Parathyroid adenoma (tissue), 2 donors: Measurements from ENCODE around the gene MANBA.

ENCODE experiments used
- H2AFZ ChIP-seq: fragments of 300-600 bp; sonication (generic); one replicate; pipeline ENCODE4 v1.7.0; 2017; ENCODE audit warnings: antibody characterized with exemption, mild to moderate bottlenecking
- H3K27ac ChIP-seq: fragments of 300-600 bp; sonication (generic); one replicate; pipeline ENCODE4 v1.7.0; 2017
- H3K27me3 ChIP-seq: fragments of 300-600 bp; sonication (generic); one replicate; pipeline ENCODE4 v1.7.0; 2017; ENCODE audit warnings: low read length; ENCODE audit not compliant: control insufficient read depth, insufficient read depth
- H3K36me3 ChIP-seq: fragments of 300-600 bp; sonication (generic); one replicate; pipeline ENCODE4 v1.7.0; 2017; ENCODE audit warnings: low read length; ENCODE audit not compliant: control insufficient read depth, insufficient read depth
- H3K4me1 ChIP-seq: fragments of 300-600 bp; sonication (generic); one replicate; pipeline ENCODE4 v1.7.0; 2017; ENCODE audit warnings: control low read depth
- H3K4me2 ChIP-seq: fragments of 300-600 bp; sonication (generic); one replicate; pipeline ENCODE4 v1.7.0; 2017; ENCODE audit warnings: low read length
- H3K4me3 ChIP-seq: fragments of 300-600 bp; sonication (generic); one replicate; pipeline ENCODE4 v1.7.0; 2017; ENCODE audit warnings: low read depth, low read length
- H3K79me2 ChIP-seq: fragments of 300-600 bp; sonication (generic); one replicate; pipeline ENCODE4 v1.7.0; 2017; ENCODE audit warnings: control low read depth
- H3K9ac ChIP-seq: fragments of 300-600 bp; sonication (generic); one replicate; pipeline ENCODE4 v1.7.0; 2017; ENCODE audit warnings: mild to moderate bottlenecking
- H3K9me3 ChIP-seq: fragments of 300-600 bp; sonication (generic); one replicate; pipeline ENCODE4 v1.7.0; 2017; ENCODE audit warnings: low read length; ENCODE audit not compliant: control insufficient read depth
- CTCF ChIP-seq: fragments of 300-600 bp; sonication (generic); IDR thresholded peaks from one replicate; pipeline ENCODE4 v1.7.0; 2017; ENCODE audit warnings: antibody characterized with exemption, mild to moderate bottlenecking
- donor health status: primary hyperparathyroidism.

MANBA gene

DNA sequence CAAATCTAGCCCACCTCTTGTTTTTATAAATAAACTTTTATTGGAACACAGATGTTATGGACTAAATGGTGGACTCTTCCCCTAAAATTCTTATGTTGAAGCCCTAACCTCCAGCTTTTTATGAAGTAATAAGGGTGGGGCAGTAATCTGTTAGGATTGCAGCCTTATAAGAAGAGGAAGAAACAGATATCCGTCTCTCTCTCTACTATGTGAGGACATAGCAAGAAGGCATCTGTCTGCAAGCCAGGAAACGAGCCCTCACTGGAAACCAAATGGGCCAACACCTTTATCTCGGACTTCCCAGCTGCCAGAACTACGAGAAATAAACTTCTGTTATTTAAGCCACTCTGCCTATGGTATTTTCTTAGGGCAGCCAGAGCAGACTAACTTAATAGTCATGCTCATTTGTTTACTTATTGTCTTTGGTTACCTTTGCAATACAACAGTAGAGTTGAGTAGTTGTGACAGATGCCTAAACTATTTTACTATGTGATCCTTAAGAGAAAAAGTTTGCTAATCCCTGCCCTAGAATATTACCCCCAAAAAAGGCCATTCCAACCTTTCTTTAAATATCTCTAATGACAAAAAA is 67.4 kb downstream of the MANBA start:
- no peaks in the 10 kb centered on the region for H3K27me3 ChIP-seq
- H3K9me3 ChIP-seq = no peaks in the 10 kb centered on the region
- no peaks in the 10 kb centered on the region for H3K36me3 ChIP-seq
- no peak overlapping the region for H3K27ac ChIP-seq
- no peak overlapping the region for H3K9ac ChIP-seq
- H3K4me2 ChIP-seq = no peak overlapping the region
- H3K4me1 ChIP-seq = no peaks in the 10 kb centered on the region
- no peak overlapping the region for H3K4me3 ChIP-seq
- no peaks in the 10 kb centered on the region for H3K79me2 ChIP-seq
- no peak overlapping the region for H2AFZ ChIP-seq
- TF ChIP-seq CTCF = no peak

DNA sequence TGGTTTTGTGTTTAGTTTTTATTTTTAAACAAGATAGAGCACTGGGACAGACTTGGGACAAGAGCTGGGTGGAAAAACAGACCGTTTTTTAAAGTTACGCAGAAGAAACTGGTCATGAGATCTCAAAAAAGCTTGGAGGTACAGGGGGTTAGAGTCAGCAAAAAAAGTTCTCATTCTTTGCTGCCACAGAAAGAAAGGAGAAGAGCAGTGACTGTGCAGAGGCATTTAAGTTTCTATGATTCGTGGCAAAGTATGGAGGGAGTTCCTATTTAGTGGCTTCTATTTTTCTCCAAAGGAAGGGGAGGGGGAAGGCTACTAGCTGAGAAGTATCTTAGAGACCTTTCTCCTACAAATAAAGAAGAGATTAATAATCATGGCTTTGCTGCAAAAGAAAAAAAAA is 68.3 kb downstream of the MANBA start:
- no peaks in the 10 kb centered on the region for H3K4me1 ChIP-seq
- TF ChIP-seq CTCF = no peak
- no peak overlapping the region for H3K4me3 ChIP-seq
- no peak overlapping the region for H3K4me2 ChIP-seq
- no peak overlapping the region for H3K9ac ChIP-seq
- H2AFZ ChIP-seq = no peak overlapping the region
- H3K27me3 ChIP-seq = no peaks in the 10 kb centered on the region
- H3K36me3 ChIP-seq = no peaks in the 10 kb centered on the region
- H3K9me3 ChIP-seq = no peaks in the 10 kb centered on the region
- no peaks in the 10 kb centered on the region for H3K79me2 ChIP-seq
- no peak overlapping the region for H3K27ac ChIP-seq

DNA sequence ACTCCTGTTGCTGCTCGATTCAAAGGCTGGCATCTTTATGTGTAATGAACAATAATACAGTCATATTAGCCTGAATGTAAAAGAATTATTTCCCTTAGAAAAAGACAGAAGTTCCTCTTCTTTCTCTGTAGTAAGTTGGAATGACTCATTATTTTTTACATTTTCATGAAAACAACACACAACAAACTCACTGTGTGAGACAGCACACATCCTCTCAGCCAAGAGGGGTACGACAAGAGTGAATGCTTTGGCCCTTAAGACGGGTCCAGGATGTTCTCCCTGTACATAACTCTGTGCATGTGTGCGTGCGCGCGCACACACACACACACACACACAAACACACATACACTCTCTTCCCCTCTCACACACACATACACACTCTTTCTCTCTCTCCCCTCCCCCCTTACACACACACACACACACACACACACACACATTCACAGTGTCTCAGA is 72.8 kb downstream of the MANBA start:
- H3K27ac ChIP-seq = no peak overlapping the region
- no peak overlapping the region for H3K4me3 ChIP-seq
- H3K36me3 ChIP-seq = no peaks in the 10 kb centered on the region
- no peak overlapping the region for H3K4me2 ChIP-seq
- H3K4me1 ChIP-seq = no peaks in the 10 kb centered on the region
- no peaks in the 10 kb centered on the region for H3K9me3 ChIP-seq
- H2AFZ ChIP-seq = no peak overlapping the region
- no peaks in the 10 kb centered on the region for H3K27me3 ChIP-seq
- no peak overlapping the region for H3K9ac ChIP-seq
- H3K79me2 ChIP-seq = no peaks in the 10 kb centered on the region
- no peak for TF ChIP-seq CTCF

DNA sequence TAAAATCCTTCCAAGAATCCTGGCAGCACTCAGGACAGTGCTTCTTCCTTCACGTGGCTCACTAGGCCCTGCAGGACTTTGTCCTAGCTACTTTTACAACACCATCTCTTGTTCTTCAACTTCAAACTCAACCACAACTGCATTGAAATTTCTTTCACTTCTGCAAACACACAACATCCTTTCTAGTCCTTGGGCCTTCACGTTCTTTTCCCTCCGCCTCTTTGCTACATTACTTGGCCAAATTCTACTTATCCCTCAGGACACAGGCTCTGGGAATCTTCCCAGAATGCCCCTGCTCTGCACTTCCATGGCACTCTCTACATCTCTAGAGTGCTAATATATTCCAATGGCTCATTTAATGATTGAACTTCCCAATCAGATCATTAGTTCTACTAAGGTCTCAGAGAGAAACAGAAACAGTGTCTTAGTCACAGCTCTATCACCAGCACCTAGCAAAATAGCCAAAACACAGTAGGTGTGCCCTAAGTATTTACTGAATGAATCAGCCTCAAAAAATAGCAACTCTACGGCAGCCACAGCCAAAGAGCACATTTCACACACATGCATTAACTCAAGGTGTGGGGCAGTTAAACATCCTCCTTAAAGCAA is 73.3 kb downstream of the MANBA start:
- Histone ChIP-seq H3K9ac (no peak overlapping the region), H3K4me3 (no peak overlapping the region), H3K27ac (no peak overlapping the region), H3K27me3 (no peaks in the 10 kb centered on the region), H3K9me3 (no peaks in the 10 kb centered on the region), H3K36me3 (no peaks in the 10 kb centered on the region), H2AFZ (no peak overlapping the region), H3K4me1 (no peaks in the 10 kb centered on the region), H3K4me2 (no peak overlapping the region), H3K79me2 (no peaks in the 10 kb centered on the region)
- no peak for TF ChIP-seq CTCF

DNA sequence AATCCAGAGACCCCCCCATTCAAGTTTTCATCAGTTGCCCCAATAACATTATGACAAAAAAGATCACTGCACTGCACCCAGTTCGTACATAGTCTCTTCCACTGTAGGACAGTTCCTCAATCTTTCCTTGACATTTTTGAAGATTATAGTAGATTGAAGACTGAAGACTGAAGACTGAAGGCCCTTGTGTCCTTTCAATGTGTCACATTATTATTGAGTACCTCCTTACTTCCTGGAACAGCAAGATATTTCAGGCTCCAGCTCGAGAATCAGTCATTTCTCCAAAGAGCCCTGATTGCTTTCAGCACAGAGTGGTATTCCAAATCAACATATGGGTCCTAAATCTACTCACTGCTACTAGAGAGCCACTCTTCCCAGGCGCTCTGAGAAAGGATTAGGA is 75.0 kb downstream of the MANBA start:
- Histone ChIP-seq H3K9me3 (no peaks in the 10 kb centered on the region), H3K36me3 (no peaks in the 10 kb centered on the region), H3K27ac (no peak overlapping the region), H3K4me3 (no peak overlapping the region), H3K79me2 (no peaks in the 10 kb centered on the region), H3K27me3 (no peaks in the 10 kb centered on the region), H3K4me1 (no peaks in the 10 kb centered on the region), H3K9ac (no peak overlapping the region), H3K4me2 (no peak overlapping the region), H2AFZ (no peak overlapping the region)
- TF ChIP-seq CTCF = no peak
